WI38 (cell line): ENCODE measurements around the gene VAT1.

Experiments used
- H3K4me3 ChIP-seq: 2 replicates; pipeline ENCODE4 v1.5.1; 2011; ENCODE audit warnings: low read depth, mild to moderate bottlenecking, control low read depth, low read length
- CTCF ChIP-seq: IDR thresholded peaks from 2 replicates; pipeline ENCODE4 v1.5.1; 2012; ENCODE audit warnings: low read depth, mild to moderate bottlenecking, control low read depth, low read length

Gene VAT1

GRCh38 chr17:43025766-43026537 is 3.8 kb upstream of the VAT1 start:
- TF ChIP-seq CTCF = no peak
- H3K4me3 ChIP-seq = no peak overlapping the region

GRCh38 chr17:43025290-43025657 is 3.1 kb upstream of the VAT1 start:
- TF ChIP-seq CTCF = no peak
- H3K4me3 ChIP-seq = peak overlapping the region; percentile 39

DNA sequence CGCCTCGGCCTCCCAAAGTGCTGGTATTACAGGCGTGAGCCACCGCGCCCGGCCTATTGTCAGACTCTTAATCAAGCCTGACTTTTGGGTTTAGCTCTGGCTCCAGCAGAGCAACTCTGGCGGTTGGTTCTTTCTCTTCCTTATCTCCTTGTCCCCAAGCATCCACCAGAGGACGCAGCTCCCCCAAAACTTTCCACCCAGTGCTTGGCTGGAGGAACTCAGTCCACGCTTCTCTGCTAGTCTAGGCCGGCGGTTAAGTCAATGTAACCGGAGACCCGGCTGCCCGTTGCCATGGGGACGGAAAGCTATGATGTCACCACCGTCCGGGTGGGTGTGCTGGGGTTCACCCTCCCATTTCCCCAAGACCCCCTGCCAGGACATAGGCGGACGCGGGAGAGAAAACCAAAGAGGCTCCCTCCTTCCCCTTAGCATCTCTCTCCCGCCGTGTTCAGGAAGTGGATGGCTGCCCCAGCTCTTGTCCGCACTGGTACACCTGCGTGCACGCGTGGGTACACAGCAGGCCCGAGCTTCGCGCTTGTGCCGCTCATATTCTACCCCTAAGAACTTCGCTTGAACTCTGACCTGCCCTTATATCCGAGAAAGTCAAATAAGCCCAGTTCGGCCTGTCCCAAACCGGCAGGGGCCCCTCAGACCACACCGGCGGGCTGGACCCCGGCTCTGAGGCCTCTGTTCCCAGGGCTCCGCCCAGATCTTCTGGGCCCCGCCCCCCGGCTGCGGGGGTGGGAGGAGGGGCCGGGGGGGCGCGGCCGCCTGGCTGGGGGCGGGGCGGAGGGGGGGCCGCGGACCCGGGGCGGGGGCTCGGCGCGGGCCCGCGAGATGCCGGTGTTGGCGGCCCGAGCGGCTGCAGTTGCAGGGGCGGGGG is 2.5 kb upstream of the VAT1 start, which contains the start of gene RND2:
TSS of gene RND2 (plus strand) at position 825 of the 883 bp plus-strand sequence. CDS start 117 bp downstream, outside the sequence.
- peak within 1 kb of the TSS; percentile 64 for H3K4me3 ChIP-seq
- TF ChIP-seq CTCF = peak; percentile 92

DNA sequence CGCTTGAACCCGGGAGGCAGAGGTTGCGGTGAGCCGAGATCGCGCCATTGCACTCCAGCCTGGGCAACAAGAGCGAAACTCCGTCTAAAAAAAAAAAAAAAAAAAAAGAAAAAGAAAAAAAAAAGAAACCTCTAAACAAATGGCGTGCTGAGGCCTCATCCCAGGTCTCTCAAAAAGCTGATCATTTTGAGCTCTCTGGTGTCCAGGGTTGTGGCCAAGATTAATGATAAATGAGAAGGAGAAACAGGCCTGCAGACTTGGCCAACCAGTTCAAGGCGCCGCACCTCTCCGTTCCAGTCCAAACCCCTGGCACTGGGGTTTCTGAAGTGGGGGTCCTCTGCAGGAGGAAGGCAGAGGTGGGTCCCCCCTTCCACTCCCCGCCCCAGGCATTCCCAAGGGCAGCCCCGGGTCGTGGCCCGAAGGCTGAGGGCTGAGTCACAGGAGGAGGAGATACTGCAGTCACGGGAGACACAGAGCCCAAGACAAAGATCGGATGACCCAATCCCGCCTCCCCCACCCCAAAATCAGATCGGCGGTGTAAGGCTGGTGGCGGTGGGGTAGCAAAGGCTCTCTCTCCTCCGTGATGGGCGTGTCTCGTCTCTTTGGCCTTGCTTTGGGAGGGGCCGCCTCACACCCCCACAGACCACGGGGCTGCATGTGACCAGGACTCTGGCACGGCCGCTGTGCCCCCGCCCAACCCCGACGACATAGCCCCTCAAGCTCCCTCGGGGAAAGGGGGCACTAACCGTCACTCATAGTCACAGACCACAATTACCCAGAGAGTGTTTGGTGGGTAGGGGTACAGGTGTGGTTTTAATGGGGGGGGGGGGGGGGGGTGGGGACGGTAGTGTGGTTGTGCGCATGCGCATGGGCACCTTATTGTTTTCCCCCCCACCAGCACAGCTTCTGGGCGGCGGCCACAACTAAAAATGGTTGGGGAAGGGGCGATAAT is 1.1 kb downstream of the VAT1 start:
- peak overlapping the region; percentile 97 for H3K4me3 ChIP-seq
- no peak for TF ChIP-seq CTCF

DNA sequence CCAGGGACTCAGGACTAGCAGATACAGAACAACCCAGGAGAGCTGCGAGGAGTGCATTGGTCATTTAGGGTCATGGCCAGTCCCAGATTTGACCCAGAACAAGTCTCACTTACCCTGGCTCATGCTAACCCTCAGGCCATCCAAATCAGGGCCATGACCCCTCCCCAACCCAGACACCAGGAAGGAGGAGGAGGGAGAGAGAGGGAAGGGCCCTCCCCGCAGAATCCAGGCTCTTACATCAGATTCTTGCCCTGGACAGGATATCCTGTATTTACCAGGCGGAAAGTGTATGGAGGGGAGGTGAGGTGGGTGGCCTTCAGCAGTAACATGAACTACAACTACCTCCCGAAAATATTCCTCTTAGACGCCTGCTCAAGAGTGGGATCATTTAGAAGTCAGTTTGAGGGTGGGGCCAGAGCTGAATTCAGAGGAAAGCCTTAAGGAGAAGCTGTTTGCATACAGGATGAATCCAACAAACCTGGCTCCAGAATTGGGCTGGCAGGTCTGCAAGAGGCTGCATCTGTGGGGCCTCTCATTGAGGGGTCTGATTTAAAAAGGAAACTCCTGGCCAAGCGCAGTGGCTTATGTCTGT is 2.1 kb downstream of the VAT1 start:
- no peak overlapping the region for H3K4me3 ChIP-seq
- TF ChIP-seq CTCF = no peak

GRCh38 chr17:43019418-43019817 is 2.8 kb downstream of the VAT1 start:
- TF ChIP-seq CTCF = no peak
- H3K4me3 ChIP-seq = no peak overlapping the region
